Gastroesophageal sphincter (tissue), 4 donors: ENCODE results near the gene WDR82. TPM values are rescaled to one million over a fixed set of nuclear protein-coding genes. Genes with fewer than 3 reads are reported as not detected.

Experiments used
- ATAC-seq: fragments of 150-250 bp; one replicate; pipeline ENCODE4 v1.9.1; 2016; ENCODE audit warnings: mild to moderate bottlenecking, moderate library complexity
- H3K27ac ChIP-seq, 4 donors: fragments of 200-600 bp; sonication (generic) in 3 of 4; 1 replicate in 3 of 4; 2 replicates in 1 of 4; pipeline ENCODE4 v1.5.1; 2016 to 2019
- H3K27me3 ChIP-seq: fragments of 200-600 bp; sonication (generic); one replicate; pipeline ENCODE4 v1.5.1; 2019
- H3K36me3 ChIP-seq, 2 donors: fragments of 200-600 bp; sonication (generic); one replicate each; pipeline ENCODE4 v1.5.1; 2019; ENCODE audit warnings: control low read depth in 1 of 2
- H3K4me1 ChIP-seq, 3 donors: fragments of 200-600 bp; sonication (generic); 1 replicate in 2 of 3; 2 replicates in 1 of 3; pipeline ENCODE4 v1.5.1; 2016 to 2019; ENCODE audit warnings: control low read depth in 2 of 3
- H3K4me3 ChIP-seq, 2 donors: fragments of 200-600 bp; sonication (generic); one replicate each; pipeline ENCODE4 v1.5.1; 2019; ENCODE audit warnings: mild to moderate bottlenecking in 1 of 2, moderate library complexity in 1 of 2
- H3K9me3 ChIP-seq, 3 donors: fragments of 200-600 bp; sonication (generic); one replicate each; pipeline ENCODE4 v1.5.1; 2017 to 2019; ENCODE audit warnings: control low read depth in 2 of 3
- CTCF ChIP-seq, 4 experiments: fragments of 200-600 bp in 2 of 4; fragments of 450-650 bp in 2 of 4; sonication (generic) in 1 of 4; IDR thresholded peaks; one replicate each; pipeline ENCODE4 v1.5.1; 2017 to 2019; ENCODE audit warnings: antibody characterized with exemption in 4 of 4, mild to moderate bottlenecking in 2 of 4, moderate library complexity in 2 of 4
- EP300 ChIP-seq: sonication (generic); formaldehyde crosslinking; IDR thresholded peaks from one replicate; pipeline ENCODE4 v1.6.1; 2017; ENCODE audit warnings: antibody characterized with exemption, mild to moderate bottlenecking
- POLR2A ChIP-seq, 2 donors: fragments of 450-650 bp; IDR thresholded peaks; one replicate each; pipeline ENCODE4 v1.6.1; 2017; ENCODE audit warnings: antibody characterized with exemption in 2 of 2, mild to moderate bottlenecking in 2 of 2, moderate library complexity in 1 of 2
- POLR2AphosphoS5 ChIP-seq: sonication (generic); formaldehyde crosslinking; IDR thresholded peaks from one replicate; pipeline ENCODE4 v1.6.1; 2017; ENCODE audit warnings: antibody characterized with exemption
- WGBS, 2 donors: methylation state at CpG; one replicate each; pipeline ENCODE4 v1.1.5; 2018; ENCODE audit warnings: low coverage in 1 of 2; 5-methylcytosine and 5-hydroxymethylcytosine counted together
- total RNA-seq, 4 donors: library from RNA; depleted of rRNA; stranded (reverse); fragments of >200 nt; gene quantifications; one replicate each; pipeline ENCODE4 v1.1.0, GENCODE V29; 2016

Gene WDR82
- total RNA-seq, 4 donors from 2014 or later, result 63.7 to 92.0 (median 86.7) TPM

- H3K27ac ChIP-seq, result no peak overlapping the region
- H3K36me3 ChIP-seq, result peaks cover 0 to 4% of the 10 kb centered on the region in 2 donors
- H3K4me1 ChIP-seq, result no peaks in the 10 kb centered on the region
- WGBS, 2 donors, result no CpG with 5 or more reads among the region's 11 CpGs
- TF ChIP-seq POLR2A (IDR thresholded peaks at IDR 0.05) (no peak), POLR2AphosphoS5 (no peak), CTCF (IDR thresholded peaks at IDR 0.05) (no peak), EP300 (no peak)
- no peaks in the 10 kb centered on the region for H3K9me3 ChIP-seq
- no peaks in the 10 kb centered on the region for H3K27me3 ChIP-seq
- ATAC-seq, result no peak
- H3K4me3 ChIP-seq, result no peak overlapping the region
Measured at GRCh38 chr3:52323526-52324295, 45.3 kb upstream of the WDR82 start.

GRCh38 chr3:52322466-52322865, 44.0 kb upstream of the WDR82 start:
- Histone ChIP-seq H3K4me3 (no peak overlapping the region), H3K27me3 (no peaks in the 10 kb centered on the region)
- no peak for TF ChIP-seq CTCF (IDR thresholded peaks at IDR 0.05)
- no peak for TF ChIP-seq POLR2AphosphoS5
- no peak for TF ChIP-seq EP300
- no peak for TF ChIP-seq POLR2A (IDR thresholded peaks at IDR 0.05)

GRCh38 chr3:52321481-52321880, 43.0 kb upstream of the WDR82 start:
- H3K27ac ChIP-seq, result no peak overlapping the region
- H3K4me1 ChIP-seq, result peaks cover 0 to 16% (median 9%) of the 10 kb centered on the region in 3 donors
- H3K27me3 ChIP-seq, result no peaks in the 10 kb centered on the region
- no peaks in the 10 kb centered on the region for H3K9me3 ChIP-seq
- no peak for ATAC-seq
- peaks cover 0 to 4% of the 10 kb centered on the region in 2 donors for H3K36me3 ChIP-seq
- WGBS, 2 donors, result 50 to 54% methylated on average over 1 to 2 of the region's 5 CpGs
- H3K4me3 ChIP-seq, result no peak overlapping the region
- TF ChIP-seq POLR2A (IDR thresholded peaks at IDR 0.05) (no peak), CTCF (IDR thresholded peaks at IDR 0.05) (no peak), EP300 (no peak), POLR2AphosphoS5 (no peak)

More at GRCh38 chr3:52322466-52322865, 44.0 kb upstream of the WDR82 start:
- no peak for ATAC-seq
- Histone ChIP-seq H3K36me3 (peaks cover 0 to 4% of the 10 kb centered on the region in 2 donors), H3K9me3 (no peaks in the 10 kb centered on the region), H3K27ac (no peak overlapping the region), H3K4me1 (peaks cover 0 to 11% (median 4%) of the 10 kb centered on the region in 3 donors)
- 79 to 100% methylated on average over 1 to 6 of the region's 7 CpGs for WGBS, 2 donors

- Histone ChIP-seq H3K4me1 (peaks cover 0 to 16% (median 9%) of the 10 kb centered on the region in 3 donors), H3K27ac (no peak overlapping the region), H3K9me3 (no peaks in the 10 kb centered on the region), H3K36me3 (peaks cover 0 to 4% of the 10 kb centered on the region in 2 donors), H3K27me3 (no peaks in the 10 kb centered on the region), H3K4me3 (no peak overlapping the region)
- no peak for ATAC-seq
- TF ChIP-seq EP300 (no peak), POLR2AphosphoS5 (no peak), CTCF (IDR thresholded peaks at IDR 0.05) (no peak), POLR2A (IDR thresholded peaks at IDR 0.05) (no peak)
- 79 to 90% methylated on average over 2 to 5 of the region's 10 CpGs for WGBS, 2 donors
Measured at GRCh38 chr3:52319921-52320595, 41.6 kb upstream of the WDR82 start.
